Measurements from ENCODE around the gene GSTM3. TPM values are rescaled to one million over a fixed set of nuclear protein-coding genes. Genes with fewer than 3 reads are reported as not detected.

The GSTM3 gene
- total and polyA plus RNA-seq, 9 of the 15 experiments (the other 6 are each of a cell fraction or from before 2014, with no cell fraction given): 3.9 to 24.5 (median 9.4) TPM

GRCh38 chr1:109751531-109752260 lies 10.9 kb upstream of the GSTM3 start (continued):
- no peak for TF ChIP-seq ZMIZ1 (IDR thresholded peaks at IDR 0.05; ENCODE audit: low read depth in 2 of 2, low read length in 2 of 2)
- no peak for TF ChIP-seq YY1 (IDR thresholded peaks at IDR 0.05; ENCODE audit: borderline replicate concordance in 1 of 3, control insufficient read depth in 1 of 3, extremely low read depth in 1 of 3, insufficient read depth in 3 of 3, insufficient read length in 1 of 3, insufficient replicate concordance in 2 of 3, low read depth in 1 of 3, low read length in 2 of 3)
- TF ChIP-seq SMARCB1 (IDR thresholded peaks at IDR 0.05; ENCODE audit: insufficient read length, low read depth): no peak
- TF ChIP-seq SREBF1 (IDR thresholded peaks at IDR 0.05; ENCODE audit: borderline replicate concordance, low read depth, low read length): no peak
- no peak for TF ChIP-seq MXI1 (IDR thresholded peaks at IDR 0.05; ENCODE audit: low read depth, low read length)
- TF ChIP-seq ZNF24 (IDR thresholded peaks at IDR 0.05): no peak
- no peak for TF ChIP-seq ETV5 (CRISPR knock-in tag; IDR thresholded peaks at IDR 0.05; ENCODE audit: low read depth)
- TF ChIP-seq MAX (CRISPR knock-in tag; IDR thresholded peaks at IDR 0.05): no peak
- no peak for TF ChIP-seq NFYB (IDR thresholded peaks at IDR 0.05; ENCODE audit: extremely low read depth, insufficient read length)
- TF ChIP-seq SP1 (CRISPR knock-in tag; IDR thresholded peaks at IDR 0.05): no peak
